SK-N-SH (cell line): ENCODE measurements around the gene CSNK1D. TPM values are rescaled to one million over a fixed set of nuclear protein-coding genes. Genes with fewer than 3 reads are reported as not detected.

Experiments used
- CTCF ChIA-PET: fragments of 300-600, 350-600 bp; formaldehyde crosslinking; extraction: SDS; loops from one replicate; lab custom pipeline; 2021; lab: Yijun Ruan, JAX
- POLR2A ChIA-PET: fragments of 350-600 bp; sonication (Branson Sonifier 250); formaldehyde crosslinking; extraction: SDS; loops from one replicate; lab custom pipeline; 2020; ENCODE audit warnings: antibody characterized with exemption, inconsistent platforms; lab: Yijun Ruan, JAX
- DNase-seq: peaks from one replicate; pipeline ENCODE4 v3.0.0; 2012
- H2AFZ ChIP-seq: fragments of 200-600 bp; sonication (generic); 2 replicates; pipeline ENCODE4 v1.8.1; 2016; ENCODE audit warnings: antibody characterized with exemption, mild to moderate bottlenecking, low read depth
- H3F3A ChIP-seq: fragments of 200-600 bp; sonication (generic); replicated peaks from 2 replicates; pipeline ENCODE3; 2016; ENCODE audit warnings: antibody characterized with exemption, mild to moderate bottlenecking; ENCODE audit not compliant: insufficient read depth
- H3K27ac ChIP-seq, 2 experiments: fragments of 200-500 bp in 1 of 2; fragments of 200-600 bp in 1 of 2; sonication (Bioruptor generic) in 1 of 2; sonication (generic), shearing (Covaris generic) in 1 of 2; 2 replicates each; pipeline versions ENCODE4 v1.5.1 to v1.6.1; 2014 to 2016; ENCODE audit warnings: low read depth in 2 of 2, inconsistent platforms in 1 of 2, low read length in 1 of 2, mild to moderate bottlenecking in 1 of 2, mixed read lengths in 1 of 2
- H3K27me3 ChIP-seq: fragments of 200-600 bp; sonication (generic), shearing (Covaris generic); 2 replicates; pipeline ENCODE4 v1.6.1; 2016; ENCODE audit warnings: mixed run types; ENCODE audit not compliant: insufficient read depth
- H3K36me3 ChIP-seq, 2 experiments: fragments of 200-500 bp in 1 of 2; fragments of 200-600 bp in 1 of 2; sonication (Bioruptor generic) in 1 of 2; sonication (generic) in 1 of 2; replicated peaks in 1 of 2; 2 replicates each; pipeline versions ENCODE3 to v1.5.1; 2014 to 2016; ENCODE audit warnings: low read length in 1 of 2, mild to moderate bottlenecking in 1 of 2; ENCODE audit not compliant: insufficient read depth in 2 of 2, control insufficient read depth in 1 of 2
- H3K4me1 ChIP-seq, 2 experiments: fragments of 200-500 bp in 1 of 2; fragments of 200-600 bp in 1 of 2; sonication (Bioruptor generic) in 1 of 2; sonication (generic), shearing (Covaris generic) in 1 of 2; 2 replicates each; pipeline versions ENCODE4 v1.5.1 to v1.6.1; 2014 to 2016; ENCODE audit warnings: low read depth in 1 of 2, low read length in 1 of 2, mixed run types in 1 of 2; ENCODE audit not compliant: insufficient read depth in 2 of 2, control insufficient read depth in 1 of 2
- H3K4me2 ChIP-seq: fragments of 200-600 bp; sonication (generic), shearing (Covaris generic); 2 replicates; pipeline ENCODE4 v1.6.1; 2017; ENCODE audit warnings: mixed run types
- H3K4me3 ChIP-seq, 2 experiments: fragments of 200-500 bp in 1 of 2; fragments of 200-600 bp in 1 of 2; sonication (Bioruptor generic) in 1 of 2; sonication (generic), shearing (Covaris generic) in 1 of 2; 2 replicates each; pipeline versions ENCODE4 v1.5.1 to v1.8.1; 2014 to 2016; ENCODE audit warnings: low read depth in 2 of 2, inconsistent platforms in 1 of 2, low read length in 1 of 2, mild to moderate bottlenecking in 1 of 2, mixed read lengths in 1 of 2, moderate library complexity in 1 of 2
- H3K79me2 ChIP-seq: fragments of 200-600 bp; sonication (generic); 2 replicates; pipeline ENCODE4 v1.8.1; 2017; ENCODE audit warnings: mild to moderate bottlenecking; ENCODE audit not compliant: insufficient read depth
- H3K9ac ChIP-seq: fragments of 200-600 bp; sonication (generic); 2 replicates; pipeline ENCODE4 v1.6.1; 2017; ENCODE audit warnings: mixed run types
- H3K9me2 ChIP-seq: fragments of 200-600 bp; sonication (generic); 2 replicates; pipeline ENCODE4 v1.6.1; 2017; ENCODE audit warnings: mixed run types
- H3K9me3 ChIP-seq: fragments of 200-600 bp; sonication (generic); 2 replicates; pipeline ENCODE4 v1.6.1; 2017; ENCODE audit warnings: mixed run types, mild to moderate bottlenecking, moderate library complexity
- H4K20me1 ChIP-seq: fragments of 200-600 bp; sonication (generic); 2 replicates; pipeline ENCODE4 v1.6.1; 2017; ENCODE audit warnings: mild to moderate bottlenecking, mixed run types; ENCODE audit not compliant: insufficient read depth
- CTCF ChIP-seq: fragments of 200-600 bp; sonication (generic); IDR thresholded peaks from 2 replicates; pipeline ENCODE4 v1.6.1; 2017; ENCODE audit warnings: antibody characterized with exemption, mild to moderate bottlenecking, moderate library complexity
- EP300 ChIP-seq, 2 experiments: IDR thresholded peaks; 2 replicates each; pipeline versions ENCODE4 v1.4.0 to v1.6.1; 2012; ENCODE audit warnings: borderline replicate concordance in 1 of 2, low read depth in 1 of 2, low read length in 1 of 2
- EZH2phosphoT487 ChIP-seq: fragments of 200-600 bp; sonication (generic); IDR thresholded peaks from 2 replicates; pipeline ENCODE4 v1.6.1; 2017; ENCODE audit warnings: low read depth, mixed run types, mild to moderate bottlenecking, antibody characterized with exemption, moderate library complexity, borderline replicate concordance
- FOSL2 ChIP-seq: IDR thresholded peaks from 2 replicates; pipeline ENCODE4 v1.4.0; 2012; ENCODE audit warnings: low read depth, mild to moderate bottlenecking, moderate library complexity, borderline replicate concordance
- FOXM1 ChIP-seq: IDR thresholded peaks from 2 replicates; pipeline ENCODE4 v1.4.0; 2012; ENCODE audit warnings: low read depth, mild to moderate bottlenecking
- GABPA ChIP-seq: IDR thresholded peaks from 2 replicates; pipeline ENCODE4 v1.4.0; 2012; ENCODE audit warnings: low read depth, mild to moderate bottlenecking
- JUND ChIP-seq: IDR thresholded peaks from 2 replicates; pipeline ENCODE4 v1.4.0; 2012
- MAX ChIP-seq: IDR thresholded peaks from 2 replicates; pipeline ENCODE4 v1.4.0; 2012; ENCODE audit warnings: low read depth
- NRF1 ChIP-seq: IDR thresholded peaks from 2 replicates; pipeline ENCODE4 v1.6.1; 2012; ENCODE audit warnings: low read depth, mild to moderate bottlenecking, low read length
- PBX3 ChIP-seq: IDR thresholded peaks from 2 replicates; pipeline ENCODE4; 2012
- POLR2AphosphoS5 ChIP-seq: IDR thresholded peaks from 2 replicates; pipeline ENCODE4 v1.6.1; 2012; ENCODE audit warnings: low read depth, low read length
- RAD21 ChIP-seq: IDR thresholded peaks from 2 replicates; pipeline ENCODE4 v1.6.1; 2012; ENCODE audit warnings: mild to moderate bottlenecking, low read length
- REST ChIP-seq: IDR thresholded peaks from 2 replicates; pipeline ENCODE4 v1.6.1; 2012; ENCODE audit warnings: mild to moderate bottlenecking, low read depth, low read length, moderate library complexity
- RXRA ChIP-seq: IDR thresholded peaks from 2 replicates; pipeline ENCODE4 v1.4.0; 2012; ENCODE audit warnings: low read depth, mild to moderate bottlenecking, borderline replicate concordance
- TEAD4 ChIP-seq: IDR thresholded peaks from 2 replicates; pipeline ENCODE4 v1.4.0; 2012; ENCODE audit warnings: mild to moderate bottlenecking, borderline replicate concordance; ENCODE audit not compliant: insufficient read depth
- USF1 ChIP-seq: IDR thresholded peaks from 2 replicates; pipeline ENCODE4 v1.4.0; 2012; ENCODE audit warnings: low read depth, borderline replicate concordance
- ZBTB33 ChIP-seq: IDR thresholded peaks from 2 replicates; pipeline ENCODE4 v1.4.0; 2012; ENCODE audit warnings: low read depth, borderline replicate concordance
- WGBS: methylation state at CpG from one replicate; pipeline ENCODE4 v1.1.6; 2017; ENCODE audit warnings: low lambda C conversion rate; 5-methylcytosine and 5-hydroxymethylcytosine counted together
- polyA plus RNA-seq, 3 experiments: library from polyadenylated mRNA; depleted of rRNA; stranded (reverse); fragments of >200 nt; gene quantifications; 2 replicates each; pipeline ENCODE4 v1.2.3, GENCODE V29; 2012

The CSNK1D gene
- polyA plus RNA-seq, 1 of the 3 experiments (the other 2 are of a cell fraction): 216 TPM

- peak; percentile 29; the same call in 1 of the 2 replicates for TF ChIP-seq REST
- peak; percentile 37; the same call in 1 of the 2 replicates for TF ChIP-seq NRF1
- TF ChIP-seq EP300 (IDR thresholded peaks at IDR 0.05; ENCODE audit: borderline replicate concordance in 1 of 2, low read depth in 1 of 2, low read length in 1 of 2): peak in 1 of 2 experiments; percentile 85; a peak in 1 of 4 replicates
- TF ChIP-seq PBX3: no peak; the same call in 1 of the 2 replicates
- peak; percentile 85 for TF ChIP-seq POLR2AphosphoS5
- TF ChIP-seq CTCF: no peak
- TF ChIP-seq FOSL2: no peak
- TF ChIP-seq TEAD4: no peak
- no peak for TF ChIP-seq RAD21
- TF ChIP-seq, all 33 proteins: peak for 12
Measured at GRCh38 chr17:82273327-82274133, at the start of gene CSNK1D (continued).

GRCh38 chr17:82322526-82323453 is 49.3 kb upstream of the CSNK1D start:
- no peaks in the 10 kb centered on the region for H3K9me3 ChIP-seq
- 75% methylated on average over 24 of the region's 28 CpGs for WGBS
- TF ChIP-seq GABPA (no peak), JUND (no peak), USF1 (no peak), EP300 (IDR thresholded peaks at IDR 0.05; ENCODE audit: borderline replicate concordance in 1 of 2, low read depth in 1 of 2, low read length in 1 of 2) (no peak), FOXM1 (no peak), RXRA (no peak), EZH2phosphoT487 (no peak), MAX (no peak), ZBTB33 (no peak)
- no peak overlapping the region for H2AFZ ChIP-seq
- no peak overlapping the region for H3K4me2 ChIP-seq
- H3K27me3 ChIP-seq: peaks cover 17% of the 10 kb centered on the region; the same call in 1 of the 2 replicates
- no peak overlapping the region for H3K4me3 ChIP-seq
- H3K4me1 ChIP-seq: peaks cover 5 to 14% of the 10 kb centered on the region in 2 experiments; a peak in 3 of 4 replicates
- ChIA-PET POLR2A (no interaction called here), CTCF (interaction anchor here (0.7 to 9.9 kb wide), 23 partner anchors 10 to 292 kb away, joined by 3 to 184 read pairs (median 4); partner anchors contain the start of genes SECTM1 and SLC16A3)
- H3K9me2 ChIP-seq: no peaks in the 10 kb centered on the region
- no peak overlapping the region for H3K27ac ChIP-seq
- no peaks in the 10 kb centered on the region for H3K36me3 ChIP-seq
- peaks cover 20% of the 10 kb centered on the region for H3F3A ChIP-seq
- H3K9ac ChIP-seq: no peak overlapping the region
- no peak for DNase-seq
- H3K79me2 ChIP-seq: no peaks in the 10 kb centered on the region
- no peaks in the 10 kb centered on the region for H4K20me1 ChIP-seq
